ENCODE results near the gene CDKL1. TPM values are rescaled to one million over a fixed set of nuclear protein-coding genes. Genes with fewer than 3 reads are reported as not detected.

The CDKL1 gene
- total RNA-seq, 2 donors from 2014 or later, result 2.4 to 4.6 TPM

DNA sequence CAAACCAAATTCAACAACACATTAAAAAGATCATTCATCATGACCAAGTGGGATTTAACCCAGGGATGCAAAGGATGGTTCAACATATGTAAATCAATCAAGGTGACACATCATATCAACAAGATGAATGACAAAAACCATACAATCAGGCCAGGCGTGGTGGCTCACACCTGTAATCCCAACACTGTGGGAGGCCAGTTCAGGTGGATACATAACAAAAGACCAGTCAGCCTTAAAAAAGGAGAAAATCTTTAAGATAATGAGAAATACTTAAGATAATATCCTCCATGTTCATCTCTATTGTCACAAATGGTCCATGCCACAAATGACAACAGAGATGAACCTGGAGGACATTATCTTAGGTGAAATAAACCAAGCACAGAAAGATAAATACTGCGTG, 97.1 kb downstream of the CDKL1 start:
- Histone ChIP-seq H3K27me3 (no peaks in the 10 kb centered on the region), H3K4me1 (no peaks in the 10 kb centered on the region), H3K9me3 (no peaks in the 10 kb centered on the region), H3K4me3 (no peak overlapping the region), H3K36me3 (no peaks in the 10 kb centered on the region), H3K27ac (no peak overlapping the region)
- TF ChIP-seq, protein P1, sequence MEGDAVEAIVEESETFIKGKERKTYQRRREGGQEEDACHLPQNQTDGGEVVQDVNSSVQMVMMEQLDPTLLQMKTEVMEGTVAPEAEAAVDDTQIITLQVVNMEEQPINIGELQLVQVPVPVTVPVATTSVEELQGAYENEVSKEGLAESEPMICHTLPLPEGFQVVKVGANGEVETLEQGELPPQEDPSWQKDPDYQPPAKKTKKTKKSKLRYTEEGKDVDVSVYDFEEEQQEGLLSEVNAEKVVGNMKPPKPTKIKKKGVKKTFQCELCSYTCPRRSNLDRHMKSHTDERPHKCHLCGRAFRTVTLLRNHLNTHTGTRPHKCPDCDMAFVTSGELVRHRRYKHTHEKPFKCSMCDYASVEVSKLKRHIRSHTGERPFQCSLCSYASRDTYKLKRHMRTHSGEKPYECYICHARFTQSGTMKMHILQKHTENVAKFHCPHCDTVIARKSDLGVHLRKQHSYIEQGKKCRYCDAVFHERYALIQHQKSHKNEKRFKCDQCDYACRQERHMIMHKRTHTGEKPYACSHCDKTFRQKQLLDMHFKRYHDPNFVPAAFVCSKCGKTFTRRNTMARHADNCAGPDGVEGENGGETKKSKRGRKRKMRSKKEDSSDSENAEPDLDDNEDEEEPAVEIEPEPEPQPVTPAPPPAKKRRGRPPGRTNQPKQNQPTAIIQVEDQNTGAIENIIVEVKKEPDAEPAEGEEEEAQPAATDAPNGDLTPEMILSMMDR (IDR thresholded peaks at IDR 0.05), result no peak
- no peak for DNase-seq (ENCODE audit: low spot score)

DNA sequence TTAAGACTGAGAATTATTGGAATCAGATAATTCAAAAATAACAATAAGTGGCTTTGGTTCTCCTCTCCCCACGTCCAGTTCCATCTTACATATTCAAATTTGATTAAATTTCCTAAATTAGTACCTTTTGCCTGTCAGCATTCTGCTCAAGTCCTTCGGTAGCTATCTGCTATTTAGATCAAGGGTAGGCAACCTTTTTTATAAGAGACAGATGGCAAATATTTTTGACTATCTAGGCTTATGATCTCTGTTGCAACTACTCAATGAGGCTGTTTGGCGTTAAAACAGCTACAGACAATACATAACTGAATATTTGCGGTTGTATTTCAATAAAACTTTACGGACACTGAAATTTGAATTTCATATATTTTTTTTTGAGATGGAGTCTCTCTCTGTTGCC, 106.4 kb downstream of the CDKL1 start:
- Histone ChIP-seq H3K4me3 (no peak overlapping the region), H3K27me3 (no peaks in the 10 kb centered on the region), H3K36me3 (no peaks in the 10 kb centered on the region), H3K9me3 (no peaks in the 10 kb centered on the region), H3K27ac (no peak overlapping the region), H3K4me1 (no peaks in the 10 kb centered on the region)
- no peak for DNase-seq (ENCODE audit: low spot score)
- TF ChIP-seq, protein P1 (IDR thresholded peaks at IDR 0.05), result no peak

- no peak overlapping the region for H3K4me3 ChIP-seq
- H3K36me3 ChIP-seq, result no peaks in the 10 kb centered on the region
- no peaks in the 10 kb centered on the region for H3K9me3 ChIP-seq
- TF ChIP-seq, protein P1 (IDR thresholded peaks at IDR 0.05), result no peak
- no peaks in the 10 kb centered on the region for H3K4me1 ChIP-seq
- no peak for DNase-seq (ENCODE audit: low spot score)
- no peaks in the 10 kb centered on the region for H3K27me3 ChIP-seq
- H3K27ac ChIP-seq, result no peak overlapping the region
Observed at GRCh38 chr14:50288146-50288545, 108.5 kb downstream of the CDKL1 start.

DNA sequence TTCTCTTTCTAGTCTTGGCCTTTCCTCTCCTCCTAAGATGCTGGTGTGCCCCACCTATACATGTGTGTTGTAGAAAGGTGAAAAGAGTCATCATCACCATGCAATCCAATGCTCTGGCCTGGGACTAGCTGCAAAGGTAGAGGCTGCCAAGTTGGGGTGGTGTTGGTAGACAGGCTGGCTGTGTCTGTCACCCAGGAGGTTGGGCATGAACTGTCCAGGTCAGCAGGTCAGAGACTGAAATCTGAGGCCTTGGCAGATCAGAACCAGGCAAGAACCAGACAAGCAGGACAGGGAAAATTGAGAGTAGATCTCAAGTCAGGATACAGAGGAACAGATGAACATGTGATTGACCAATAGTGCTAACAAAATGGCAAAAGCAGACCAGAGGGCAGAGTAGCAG, 110.8 kb downstream of the CDKL1 start:
- no peaks in the 10 kb centered on the region for H3K4me1 ChIP-seq
- no peak overlapping the region for H3K4me3 ChIP-seq
- DNase-seq (ENCODE audit: low spot score), result no peak
- TF ChIP-seq, protein P1 (IDR thresholded peaks at IDR 0.05), result no peak
- H3K27ac ChIP-seq, result no peak overlapping the region
- no peaks in the 10 kb centered on the region for H3K36me3 ChIP-seq
- H3K9me3 ChIP-seq, result no peaks in the 10 kb centered on the region
- no peaks in the 10 kb centered on the region for H3K27me3 ChIP-seq

Small RNA genes lying within 50 kb of the gene (microRNA-seq; reads per million reads assigned to microRNA genes)
- 0 to 0.71 reads per million in 2 donors for gene MIR4504 (ENCODE audit: borderline number of aligned reads in 2 of 2, borderline replicate concordance in 1 of 2)

Other genes with a start within 250 kb of the CDKL1 start
- gene SOS2, start 165.3 kb downstream of the CDKL1 start, total RNA-seq, result 10 to 100 TPM; 23.7 to 31.0 TPM
- 1 to 10 TPM; 4.0 to 8.3 TPM for gene L2HGDH, start 84.7 kb downstream of the CDKL1 start, total RNA-seq
- gene DMAC2L, start 84.6 kb downstream of the CDKL1 start, total RNA-seq, result 10 to 100 TPM; 10.1 to 22.8 TPM
- 10 to 100 TPM; 37.5 to 44.4 TPM for gene MAP4K5, start 135.7 kb upstream of the CDKL1 start, total RNA-seq
- gene ATL1, start 163.3 kb upstream of the CDKL1 start, total RNA-seq, result 1 to 10 TPM; 2.2 to 2.6 TPM